ENCODE measurements around the gene UNC13C. TPM values are rescaled to one million over a fixed set of nuclear protein-coding genes. Genes with fewer than 3 reads are reported as not detected.

The UNC13C gene
- polyA plus RNA-seq, 1 donor from 2014 or later, result 4.0 TPM

DNA sequence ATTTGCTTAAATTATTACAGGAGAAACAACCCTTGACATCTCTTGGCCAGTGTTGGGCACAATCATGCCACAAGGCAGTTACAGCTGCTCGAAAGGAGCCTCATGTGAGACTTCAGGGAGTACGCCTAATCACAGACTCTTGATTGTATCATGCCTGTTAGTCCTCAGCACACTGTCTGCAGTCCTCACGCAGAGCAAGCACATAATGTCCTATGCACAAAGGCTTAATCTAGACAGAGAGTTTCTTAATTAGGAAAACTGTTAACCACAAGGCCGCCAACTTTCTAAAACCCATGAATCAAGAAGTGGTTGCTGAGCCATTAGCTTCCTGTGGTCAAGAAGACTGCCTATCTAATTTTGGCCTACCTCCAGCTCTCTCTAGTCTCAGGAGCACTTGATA is 172.0 kb downstream of the UNC13C start:
- Histone ChIP-seq H3K9ac (ENCODE audit: low read length) (no peak overlapping the region), H3K27me3 (ENCODE audit: insufficient read depth, low read depth, low read length) (no peaks in the 10 kb centered on the region), H2AFZ (ENCODE audit: low read depth, low read length) (no peak overlapping the region), H3K9me2 (ENCODE audit: insufficient read depth, low read length) (no peaks in the 10 kb centered on the region), H3F3A (ENCODE audit: insufficient read depth, low read length, poor library complexity, severe bottlenecking) (no peaks in the 10 kb centered on the region), H4K20me1 (ENCODE audit: insufficient read depth) (no peaks in the 10 kb centered on the region), H3K79me2 (replicated peaks; ENCODE audit: insufficient read depth, low read length) (no peaks in the 10 kb centered on the region), H3K4me2 (ENCODE audit: low read length) (no peak overlapping the region), H3K4me3 (ENCODE audit: low read length) (no peak overlapping the region), H3K36me3 (ENCODE audit: insufficient read depth, low read length) (no peaks in the 10 kb centered on the region), H3K27ac (ENCODE audit: low read length) (no peak overlapping the region), H3K9me3 (ENCODE audit: low read length) (no peaks in the 10 kb centered on the region)
- no peak for TF ChIP-seq MXI1 (conservative IDR thresholded peaks at IDR 0.05; ENCODE audit: poor library complexity, severe bottlenecking)
- no peak for TF ChIP-seq CTCF (IDR thresholded peaks at IDR 0.05; ENCODE audit: poor library complexity, severe bottlenecking)
- no peak for TF ChIP-seq EP300 (conservative IDR thresholded peaks at IDR 0.05; ENCODE audit: poor library complexity, severe bottlenecking)
- no peak for TF ChIP-seq RAD21 (conservative IDR thresholded peaks at IDR 0.05)
- TF ChIP-seq, protein P1, sequence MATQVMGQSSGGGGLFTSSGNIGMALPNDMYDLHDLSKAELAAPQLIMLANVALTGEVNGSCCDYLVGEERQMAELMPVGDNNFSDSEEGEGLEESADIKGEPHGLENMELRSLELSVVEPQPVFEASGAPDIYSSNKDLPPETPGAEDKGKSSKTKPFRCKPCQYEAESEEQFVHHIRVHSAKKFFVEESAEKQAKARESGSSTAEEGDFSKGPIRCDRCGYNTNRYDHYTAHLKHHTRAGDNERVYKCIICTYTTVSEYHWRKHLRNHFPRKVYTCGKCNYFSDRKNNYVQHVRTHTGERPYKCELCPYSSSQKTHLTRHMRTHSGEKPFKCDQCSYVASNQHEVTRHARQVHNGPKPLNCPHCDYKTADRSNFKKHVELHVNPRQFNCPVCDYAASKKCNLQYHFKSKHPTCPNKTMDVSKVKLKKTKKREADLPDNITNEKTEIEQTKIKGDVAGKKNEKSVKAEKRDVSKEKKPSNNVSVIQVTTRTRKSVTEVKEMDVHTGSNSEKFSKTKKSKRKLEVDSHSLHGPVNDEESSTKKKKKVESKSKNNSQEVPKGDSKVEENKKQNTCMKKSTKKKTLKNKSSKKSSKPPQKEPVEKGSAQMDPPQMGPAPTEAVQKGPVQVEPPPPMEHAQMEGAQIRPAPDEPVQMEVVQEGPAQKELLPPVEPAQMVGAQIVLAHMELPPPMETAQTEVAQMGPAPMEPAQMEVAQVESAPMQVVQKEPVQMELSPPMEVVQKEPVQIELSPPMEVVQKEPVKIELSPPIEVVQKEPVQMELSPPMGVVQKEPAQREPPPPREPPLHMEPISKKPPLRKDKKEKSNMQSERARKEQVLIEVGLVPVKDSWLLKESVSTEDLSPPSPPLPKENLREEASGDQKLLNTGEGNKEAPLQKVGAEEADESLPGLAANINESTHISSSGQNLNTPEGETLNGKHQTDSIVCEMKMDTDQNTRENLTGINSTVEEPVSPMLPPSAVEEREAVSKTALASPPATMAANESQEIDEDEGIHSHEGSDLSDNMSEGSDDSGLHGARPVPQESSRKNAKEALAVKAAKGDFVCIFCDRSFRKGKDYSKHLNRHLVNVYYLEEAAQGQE (IDR thresholded peaks at IDR 0.05; ENCODE audit: borderline replicate concordance), result no peak
- TF ChIP-seq EZH2 (IDR thresholded peaks at IDR 0.05; ENCODE audit: borderline replicate concordance, insufficient read depth, low read length, poor library complexity, severe bottlenecking), result no peak
- no peak for TF ChIP-seq TAF1 (IDR thresholded peaks at IDR 0.05; ENCODE audit: low read depth)
- TF ChIP-seq SMC3 (conservative IDR thresholded peaks at IDR 0.05; ENCODE audit: poor library complexity), result no peak
- no peak for TF ChIP-seq POLR2AphosphoS5 (IDR thresholded peaks at IDR 0.05)

- H3K9ac ChIP-seq (ENCODE audit: low read length), result no peak overlapping the region
- no peaks in the 10 kb centered on the region for H3K79me2 ChIP-seq (replicated peaks; ENCODE audit: insufficient read depth, low read length)
- no peak overlapping the region for H3K4me2 ChIP-seq (ENCODE audit: low read length)
- no peak overlapping the region for H3K4me3 ChIP-seq (ENCODE audit: low read length)
- no peaks in the 10 kb centered on the region for H3K9me2 ChIP-seq (ENCODE audit: insufficient read depth, low read length)
- no peak overlapping the region for H2AFZ ChIP-seq (ENCODE audit: low read depth, low read length)
- no peaks in the 10 kb centered on the region for H4K20me1 ChIP-seq (ENCODE audit: insufficient read depth)
- no peaks in the 10 kb centered on the region for H3F3A ChIP-seq (ENCODE audit: insufficient read depth, low read length, poor library complexity, severe bottlenecking)
- no peaks in the 10 kb centered on the region for H3K27me3 ChIP-seq (ENCODE audit: insufficient read depth, low read depth, low read length)
- H3K9me3 ChIP-seq (ENCODE audit: low read length), result no peaks in the 10 kb centered on the region
- TF ChIP-seq TAF1 (IDR thresholded peaks at IDR 0.05; ENCODE audit: low read depth) (no peak), CTCF (IDR thresholded peaks at IDR 0.05; ENCODE audit: poor library complexity, severe bottlenecking) (no peak), SMC3 (conservative IDR thresholded peaks at IDR 0.05; ENCODE audit: poor library complexity) (no peak), EP300 (conservative IDR thresholded peaks at IDR 0.05; ENCODE audit: poor library complexity, severe bottlenecking) (no peak), RAD21 (conservative IDR thresholded peaks at IDR 0.05) (no peak), POLR2AphosphoS5 (IDR thresholded peaks at IDR 0.05) (no peak), MXI1 (conservative IDR thresholded peaks at IDR 0.05; ENCODE audit: poor library complexity, severe bottlenecking) (no peak), EZH2 (IDR thresholded peaks at IDR 0.05; ENCODE audit: borderline replicate concordance, insufficient read depth, low read length, poor library complexity, severe bottlenecking) (no peak)
- TF ChIP-seq, protein P1 (IDR thresholded peaks at IDR 0.05; ENCODE audit: borderline replicate concordance), result no peak
- H3K36me3 ChIP-seq (ENCODE audit: insufficient read depth, low read length), result no peaks in the 10 kb centered on the region
- no peak overlapping the region for H3K27ac ChIP-seq (ENCODE audit: low read length)
Measured at GRCh38 chr15:54159012-54159411, 180.8 kb downstream of the UNC13C start.

Data from neural cell (in vitro differentiated cells).